Effector memory CD4-positive, alpha-beta T cell (primary cell): ENCODE data around the gene TMEM139.
A peak's percentile ranks its signal among the peaks of the same experiment; 100 is the strongest.

Experiments
- DNase-seq, 3 donors: peaks; one replicate each; pipeline ENCODE4 v3.0.0-alpha.2; 2020
- H3K27ac ChIP-seq: 2 replicates; pipeline ENCODE4 v1.7.0; 2013; ENCODE audit warnings: mild to moderate bottlenecking, low read length, moderate library complexity; ENCODE audit not compliant: insufficient read depth, poor library complexity, severe bottlenecking
- H3K27me3 ChIP-seq: replicated peaks from 2 replicates; pipeline ENCODE4 v1.7.0; 2013; ENCODE audit warnings: mild to moderate bottlenecking, low read length; ENCODE audit not compliant: insufficient read depth, control insufficient read depth, poor library complexity, severe bottlenecking
- H3K36me3 ChIP-seq: 2 replicates; pipeline ENCODE4 v1.7.0; 2013; ENCODE audit warnings: mild to moderate bottlenecking, low read length, moderate library complexity; ENCODE audit not compliant: control insufficient read depth, insufficient read depth
- H3K4me1 ChIP-seq: 2 replicates; pipeline ENCODE4 v1.7.0; 2013; ENCODE audit warnings: low read length, mild to moderate bottlenecking; ENCODE audit not compliant: control insufficient read depth, insufficient read depth, poor library complexity, severe bottlenecking
- H3K4me3 ChIP-seq: 2 replicates; pipeline ENCODE4 v1.7.0; 2013; ENCODE audit warnings: low read length, low read depth, mild to moderate bottlenecking; ENCODE audit not compliant: insufficient read depth, poor library complexity, severe bottlenecking
- H3K9me3 ChIP-seq: 2 replicates; pipeline ENCODE4 v1.7.0; 2013; ENCODE audit warnings: mild to moderate bottlenecking, low read length, moderate library complexity; ENCODE audit not compliant: control insufficient read depth
- total RNA-seq, 3 donors: gene quantifications; one replicate each; lab custom pipeline; 2026; lab: John Stamatoyannopoulos, UW

The TMEM139 gene
- 0.19 to 1.0 (median 0.26) reads per million in 3 donors for total RNA-seq

DNA sequence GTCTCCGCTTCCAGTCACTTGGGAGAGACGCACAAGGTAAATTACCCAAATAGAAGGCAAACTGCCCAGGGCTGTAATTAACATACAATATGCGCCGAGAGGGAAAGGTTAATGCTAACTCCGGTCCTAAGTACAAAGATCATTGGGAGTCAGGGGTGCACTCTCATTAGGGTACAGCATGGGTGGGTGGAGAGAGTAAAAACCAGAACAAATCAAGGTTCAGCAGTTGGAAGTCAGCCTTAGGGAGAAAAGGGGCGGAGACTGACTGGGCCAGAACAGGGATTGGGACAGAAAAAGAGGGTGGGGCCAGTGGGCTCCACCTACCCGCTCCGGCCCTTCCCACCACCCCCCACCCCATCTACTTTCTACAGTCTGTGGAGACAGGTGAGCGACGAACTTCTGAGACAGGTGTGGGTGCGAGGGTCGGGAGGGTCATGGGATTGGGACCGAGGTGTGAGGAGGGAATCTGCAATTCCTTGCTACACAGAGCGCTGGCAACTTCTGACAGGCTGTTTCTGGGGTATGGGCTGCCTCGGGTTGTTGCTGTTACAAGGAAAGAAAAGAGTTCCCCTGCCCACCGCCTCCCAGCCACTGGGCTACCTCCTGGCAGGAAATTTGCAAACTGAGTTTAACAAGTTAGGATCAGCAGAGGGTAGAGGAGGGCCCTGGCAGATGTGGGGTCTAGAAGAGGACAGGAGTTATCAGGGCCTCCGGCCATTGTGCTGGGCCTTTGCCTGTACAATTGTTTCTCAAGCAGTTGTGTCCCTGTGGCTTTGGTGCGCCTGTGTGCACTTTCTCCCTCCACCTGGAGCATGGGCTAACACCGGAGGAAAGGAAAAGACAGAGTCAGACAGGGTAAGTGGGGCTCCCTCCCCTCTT lies at the start of gene TMEM139:
Gene TMEM139, plus strand, starts transcription at position 368 of the 879 bp plus-strand sequence. CDS start 1,000 bp downstream, outside the sequence.
- no peak within 1 kb of the TSS for H3K27ac ChIP-seq
- no peaks in the 10 kb centered on the region for H3K9me3 ChIP-seq
- peaks cover 19% of the 10 kb centered on the region for H3K4me1 ChIP-seq
- no peak for DNase-seq
- H3K4me3 ChIP-seq = no peak within 1 kb of the TSS
- H3K27me3 ChIP-seq = no peaks in the 10 kb centered on the region
- H3K36me3 ChIP-seq = no peaks in the 10 kb centered on the region

DNA sequence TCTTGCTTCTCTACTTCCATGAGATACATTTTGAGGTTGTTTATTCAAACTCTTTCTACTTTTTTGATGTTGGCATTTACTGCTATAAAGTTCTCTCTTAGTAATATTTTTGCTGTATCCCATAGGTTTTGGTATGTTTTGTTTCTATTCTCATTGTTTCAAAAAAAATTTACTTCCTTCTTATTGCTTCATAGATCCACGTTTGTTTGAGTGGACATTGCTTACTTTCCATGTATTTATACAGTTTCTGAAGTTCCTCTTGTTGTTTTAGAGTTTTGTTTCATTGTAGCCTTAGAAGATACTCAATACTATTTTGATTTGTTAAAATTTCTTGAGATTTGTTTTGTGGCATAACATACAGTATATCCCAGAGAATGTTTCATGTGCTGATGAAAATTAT lies 49.2 kb upstream of the TMEM139 start:
- H3K36me3 ChIP-seq = no peaks in the 10 kb centered on the region
- no peaks in the 10 kb centered on the region for H3K4me1 ChIP-seq
- DNase-seq = no peak
- no peak overlapping the region for H3K4me3 ChIP-seq
- no peaks in the 10 kb centered on the region for H3K9me3 ChIP-seq
- H3K27me3 ChIP-seq = no peaks in the 10 kb centered on the region
- no peak overlapping the region for H3K27ac ChIP-seq

DNA sequence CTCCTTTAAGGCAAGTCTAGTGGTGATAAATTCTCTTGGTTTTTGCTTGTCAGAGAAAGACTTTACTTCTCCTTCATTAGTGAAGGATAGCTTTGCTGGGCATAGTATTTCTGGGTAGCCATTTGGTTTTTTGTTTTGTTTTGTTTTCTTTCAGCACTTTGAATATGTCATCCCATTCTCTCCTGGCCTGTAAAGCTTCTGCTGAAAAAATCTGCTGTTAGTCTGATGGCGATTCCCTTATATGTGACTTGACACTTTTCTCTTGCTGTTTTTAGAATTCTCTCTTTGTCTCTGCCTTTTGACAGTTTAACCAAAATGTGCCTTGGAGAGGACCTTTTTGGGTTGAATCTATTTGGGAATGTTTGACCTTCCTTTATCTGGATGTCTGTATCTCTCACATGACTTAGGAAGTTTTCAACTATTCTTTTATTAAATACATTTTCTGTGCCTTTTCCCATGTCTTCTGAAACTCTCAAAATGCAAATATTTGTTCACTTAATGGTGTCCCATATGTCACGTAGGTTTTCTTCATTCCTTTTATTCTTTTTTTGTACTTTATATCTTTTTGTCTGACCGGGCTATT lies 48.3 kb upstream of the TMEM139 start:
- H3K27ac ChIP-seq = no peak overlapping the region
- no peak overlapping the region for H3K4me3 ChIP-seq
- peaks cover 3% of the 10 kb centered on the region for H3K4me1 ChIP-seq
- H3K9me3 ChIP-seq = no peaks in the 10 kb centered on the region
- H3K27me3 ChIP-seq = no peaks in the 10 kb centered on the region
- no peaks in the 10 kb centered on the region for H3K36me3 ChIP-seq
- no peak for DNase-seq

DNA sequence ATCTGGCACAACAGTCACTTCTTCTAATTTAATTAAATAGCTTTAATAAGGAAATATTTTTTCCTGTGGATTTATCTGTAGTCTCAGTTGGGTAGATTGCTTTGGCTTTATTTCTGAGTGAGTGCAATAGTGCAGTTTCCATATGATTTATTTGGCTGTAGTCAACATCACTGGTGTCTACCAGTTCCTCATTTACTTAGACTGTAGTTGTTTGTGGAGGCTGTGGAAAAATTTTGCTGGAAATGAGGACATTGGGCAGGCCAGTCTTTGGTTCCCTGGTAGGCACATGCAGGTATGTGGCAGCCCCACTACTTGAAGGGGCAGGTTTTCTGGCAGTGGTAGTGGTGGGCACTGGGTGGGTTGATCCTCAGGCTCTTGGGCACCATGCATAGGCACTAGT lies 47.4 kb upstream of the TMEM139 start:
- no peak overlapping the region for H3K27ac ChIP-seq
- no peaks in the 10 kb centered on the region for H3K36me3 ChIP-seq
- no peak overlapping the region for H3K4me3 ChIP-seq
- H3K4me1 ChIP-seq = peaks cover 3% of the 10 kb centered on the region
- no peaks in the 10 kb centered on the region for H3K27me3 ChIP-seq
- H3K9me3 ChIP-seq = no peaks in the 10 kb centered on the region
- no peak for DNase-seq

DNA sequence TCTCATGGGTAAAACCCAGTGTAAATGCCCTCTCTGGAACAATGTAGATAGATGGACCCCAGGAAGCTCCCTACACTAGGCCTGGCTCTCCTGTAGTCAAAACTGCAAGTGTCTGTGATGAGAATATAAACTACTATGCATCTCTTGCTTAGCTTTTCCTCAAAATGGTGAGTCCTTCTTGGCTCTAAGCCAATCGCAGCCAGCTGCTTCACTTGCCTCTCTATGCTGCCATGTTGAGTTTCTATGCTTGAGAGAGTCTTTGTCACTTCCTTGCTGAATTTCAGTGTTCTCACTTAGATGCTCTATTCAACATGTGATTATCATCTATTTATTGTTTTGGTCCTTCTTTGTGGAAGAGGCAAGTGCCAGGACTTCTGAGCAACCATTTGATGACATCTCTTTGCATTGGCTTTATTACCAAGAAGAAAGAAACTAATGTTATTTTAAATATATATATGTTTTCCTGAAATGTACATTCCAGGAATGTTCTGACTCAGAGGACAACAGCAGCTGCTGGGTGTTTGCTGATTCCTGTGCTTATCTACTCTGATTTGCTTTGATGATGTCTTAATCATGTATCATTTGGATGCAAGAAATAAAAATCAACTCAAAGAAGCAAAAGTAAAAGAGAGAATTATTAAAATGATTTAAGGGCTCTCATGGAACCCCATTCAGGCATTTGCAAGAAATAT lies 46.3 kb upstream of the TMEM139 start:
- no peaks in the 10 kb centered on the region for H3K9me3 ChIP-seq
- peaks cover 3% of the 10 kb centered on the region for H3K4me1 ChIP-seq
- H3K36me3 ChIP-seq = no peaks in the 10 kb centered on the region
- H3K4me3 ChIP-seq = no peak overlapping the region
- H3K27me3 ChIP-seq = no peaks in the 10 kb centered on the region
- DNase-seq = no peak
- no peak overlapping the region for H3K27ac ChIP-seq

DNA sequence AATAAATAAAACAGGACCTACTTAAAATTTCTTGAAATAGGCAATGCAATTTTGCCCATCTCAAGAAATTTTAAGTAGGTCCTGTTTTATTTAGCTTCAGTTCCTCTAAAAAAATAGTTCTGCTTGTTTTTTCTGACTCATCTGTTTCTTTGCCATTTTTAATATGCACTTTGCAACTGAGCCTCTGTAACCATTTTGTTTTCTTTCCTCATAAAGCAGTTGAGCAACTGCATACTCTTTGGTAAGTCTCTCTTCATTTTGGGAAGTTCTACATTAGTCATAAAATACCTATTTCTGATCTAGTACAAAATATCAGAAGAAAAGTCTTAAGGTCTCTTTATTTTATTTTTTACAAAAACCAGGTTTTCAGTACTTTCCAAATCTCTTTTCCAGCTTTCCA lies 44.9 kb upstream of the TMEM139 start:
- H3K27me3 ChIP-seq = no peaks in the 10 kb centered on the region
- H3K9me3 ChIP-seq = no peaks in the 10 kb centered on the region
- DNase-seq = no peak
- no peak overlapping the region for H3K4me3 ChIP-seq
- H3K36me3 ChIP-seq = no peaks in the 10 kb centered on the region
- H3K4me1 ChIP-seq = peaks cover 3% of the 10 kb centered on the region
- no peak overlapping the region for H3K27ac ChIP-seq

DNA sequence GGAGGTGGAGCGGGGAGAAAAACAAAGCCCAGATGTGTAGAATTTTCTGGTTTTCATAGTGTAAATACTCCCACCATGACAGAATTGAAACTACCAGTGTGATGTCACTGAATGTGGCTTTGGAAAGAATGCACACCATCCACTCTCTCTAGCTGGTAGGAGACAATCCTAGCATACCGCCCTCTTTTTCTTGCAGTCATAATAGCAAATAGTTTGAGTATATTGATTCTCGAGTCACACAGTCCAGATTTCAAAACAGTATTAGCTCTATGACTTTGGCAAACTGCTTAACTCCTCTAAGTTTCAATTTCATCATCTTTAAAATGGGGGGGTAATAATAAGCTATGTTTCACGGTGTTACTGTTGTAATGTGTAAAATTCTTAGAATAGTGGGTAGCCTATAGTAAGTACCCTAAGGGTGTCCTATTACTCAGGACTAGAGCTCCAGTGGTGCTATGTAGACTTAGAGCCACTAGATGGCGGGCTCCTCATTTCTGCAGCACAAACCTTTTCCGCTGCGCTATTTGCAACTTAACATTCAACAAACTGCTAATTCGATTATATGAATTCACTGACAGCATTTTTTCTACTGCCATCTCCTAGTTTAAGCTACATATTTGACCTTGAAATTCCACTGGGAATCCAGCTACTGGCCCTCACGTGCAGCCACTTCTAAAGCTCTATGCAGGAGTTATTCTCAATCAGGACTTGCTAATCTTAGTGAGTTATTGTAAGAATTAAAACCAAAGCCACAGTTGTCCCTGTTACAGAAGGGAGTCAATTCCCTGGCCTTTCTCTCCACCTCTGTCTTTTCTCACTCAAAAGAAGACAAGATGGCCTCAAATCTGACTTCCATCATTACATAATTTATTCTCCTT lies 44.2 kb upstream of the TMEM139 start:
- peak; percentile 30 to 61 (median 52) for DNase-seq
- Histone ChIP-seq H3K9me3 (no peaks in the 10 kb centered on the region), H3K36me3 (no peaks in the 10 kb centered on the region), H3K4me1 (peaks cover 8% of the 10 kb centered on the region), H3K4me3 (no peak overlapping the region), H3K27me3 (no peaks in the 10 kb centered on the region), H3K27ac (no peak overlapping the region)

DNA sequence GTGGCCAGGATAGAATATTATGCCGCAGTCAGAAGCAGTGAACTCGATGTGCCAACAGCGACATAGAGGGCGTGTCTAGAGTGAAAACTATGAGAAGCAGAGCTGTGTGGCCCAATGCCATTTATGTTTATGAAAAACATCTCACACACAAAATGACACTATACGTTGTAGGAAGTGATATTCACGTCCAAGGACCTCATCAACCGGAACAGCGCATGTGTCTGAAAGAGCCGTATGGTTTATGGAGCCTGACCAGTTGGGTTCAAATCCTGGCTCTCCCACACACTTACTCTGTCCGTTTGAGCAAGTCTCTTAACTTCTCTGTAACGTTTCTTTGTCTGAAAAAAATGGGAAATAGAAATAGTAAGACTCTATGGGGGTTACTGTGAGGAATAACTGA lies 42.5 kb upstream of the TMEM139 start:
- Histone ChIP-seq H3K4me1 (peaks cover 25% of the 10 kb centered on the region), H3K27ac (no peak overlapping the region)

DNA sequence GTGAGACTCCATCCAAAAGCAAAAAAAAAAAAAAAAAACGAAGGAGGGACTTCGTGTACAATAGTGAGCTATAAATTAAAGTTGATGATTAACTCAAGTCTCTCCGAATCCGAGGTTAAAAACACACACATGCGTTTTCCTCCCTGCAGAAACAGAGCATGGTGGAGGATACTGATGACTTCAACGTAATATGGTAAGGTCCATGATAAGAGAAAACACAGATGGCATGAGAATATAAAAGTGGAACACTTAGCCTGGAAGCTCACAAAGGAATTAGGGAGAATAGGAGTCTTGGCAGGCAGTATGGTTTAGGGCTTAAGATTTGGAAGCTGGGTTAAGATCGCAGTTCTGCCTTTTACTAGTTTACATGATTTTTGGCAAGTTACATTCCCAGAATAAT lies 41.6 kb upstream of the TMEM139 start:
- Histone ChIP-seq H3K4me3 (no peak overlapping the region), H3K4me1 (peaks cover 25% of the 10 kb centered on the region), H3K9me3 (no peaks in the 10 kb centered on the region), H3K36me3 (no peaks in the 10 kb centered on the region), H3K27me3 (no peaks in the 10 kb centered on the region), H3K27ac (no peak overlapping the region)
- no peak for DNase-seq

More for the DNA sequence above, 42.5 kb upstream of the TMEM139 start:
- H3K9me3 ChIP-seq = no peaks in the 10 kb centered on the region
- no peaks in the 10 kb centered on the region for H3K27me3 ChIP-seq
- no peaks in the 10 kb centered on the region for H3K36me3 ChIP-seq
- DNase-seq = no peak
- no peak overlapping the region for H3K4me3 ChIP-seq
